Right renal cortex interstitium (tissue), 3 donors: Measurements from ENCODE around the gene CFAP157. TPM values are rescaled to one million over a fixed set of nuclear protein-coding genes. Genes with fewer than 3 reads are reported as not detected.

ENCODE experiments used
- DNase-seq, 3 donors: peaks; one replicate each; pipeline ENCODE4 v3.0.0-alpha.2; 2013; ENCODE audit warnings: low read depth in 3 of 3, low spot score in 2 of 3
- polyA plus RNA-seq, 3 donors: library from polyadenylated mRNA; unstranded; fragments of 120-200 nt; gene quantifications; one replicate each; pipeline ENCODE4 v1.2.1, GENCODE V29; 2013; ENCODE audit not compliant: insufficient read length in 3 of 3

The CFAP157 gene
- polyA plus RNA-seq, 3 donors: 2.7 to 3.3 (median 2.9) TPM

GRCh38 chr9:127692071-127692470 lies 14.7 kb upstream of the CFAP157 start:
- DNase-seq: no peak

DNA sequence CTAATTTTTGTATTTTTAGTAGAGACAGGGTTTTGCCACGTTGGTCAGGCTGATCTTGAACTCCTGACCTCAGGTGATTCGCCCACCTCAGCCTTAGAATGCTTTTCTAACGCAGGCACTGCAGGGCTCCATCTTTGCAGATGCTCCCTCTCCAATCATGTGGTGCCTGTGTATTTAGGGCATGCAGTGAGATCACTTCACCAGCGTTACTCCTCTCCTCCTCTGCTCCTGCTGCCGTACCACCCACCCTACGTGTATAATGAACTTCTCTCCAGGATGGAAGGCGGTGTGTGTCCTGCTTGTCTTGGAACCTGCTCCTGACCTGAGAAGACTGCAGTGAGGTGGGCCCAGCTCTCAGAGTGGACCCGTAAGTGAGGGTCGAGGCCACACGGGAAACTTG lies 13.6 kb upstream of the CFAP157 start:
- no peak for DNase-seq

- DNase-seq: no peak
Observed at GRCh38 chr9:127693697-127694096, 13.1 kb upstream of the CFAP157 start.

DNA sequence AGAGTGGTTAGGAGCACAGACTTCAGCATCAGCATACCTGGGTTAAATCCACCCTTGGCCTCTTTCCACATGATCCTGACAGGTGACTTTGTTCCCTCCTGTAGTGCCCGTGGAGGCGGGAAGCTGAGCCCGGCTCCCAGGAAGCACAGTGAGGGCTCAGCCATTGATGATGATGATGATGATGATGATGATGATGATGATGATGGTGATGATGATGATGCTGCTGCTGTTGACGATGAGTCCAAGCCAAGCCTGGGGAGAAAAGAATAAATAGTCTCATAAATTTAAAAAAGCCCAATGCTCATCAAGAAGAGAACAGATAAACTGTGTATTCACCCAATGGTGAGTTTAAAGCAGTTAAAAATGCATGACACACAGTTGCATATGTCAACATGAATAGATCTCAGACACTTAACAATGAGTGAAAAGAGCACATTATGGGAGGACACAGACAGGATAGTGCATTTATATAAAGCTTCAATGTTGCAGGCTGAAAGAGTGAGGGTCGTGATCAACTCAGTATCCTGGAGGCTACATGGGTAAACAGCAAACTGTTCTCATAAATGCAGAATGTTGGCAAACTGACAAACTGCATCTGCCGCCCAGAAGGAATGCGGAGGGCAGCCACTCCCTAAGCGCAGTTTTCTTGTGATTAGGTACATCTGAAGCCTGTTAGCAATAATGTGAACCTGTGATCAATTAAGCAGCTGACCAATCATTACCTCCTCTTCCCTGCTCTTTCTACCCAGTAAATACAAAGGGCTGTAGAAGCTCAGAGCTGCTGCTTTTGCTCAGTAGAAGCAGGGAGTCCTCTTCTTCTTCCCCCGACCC lies 11.7 kb upstream of the CFAP157 start:
- no peak for DNase-seq

- no peak for DNase-seq
Observed at GRCh38 chr9:127697575-127697974, 9.2 kb upstream of the CFAP157 start.

DNA sequence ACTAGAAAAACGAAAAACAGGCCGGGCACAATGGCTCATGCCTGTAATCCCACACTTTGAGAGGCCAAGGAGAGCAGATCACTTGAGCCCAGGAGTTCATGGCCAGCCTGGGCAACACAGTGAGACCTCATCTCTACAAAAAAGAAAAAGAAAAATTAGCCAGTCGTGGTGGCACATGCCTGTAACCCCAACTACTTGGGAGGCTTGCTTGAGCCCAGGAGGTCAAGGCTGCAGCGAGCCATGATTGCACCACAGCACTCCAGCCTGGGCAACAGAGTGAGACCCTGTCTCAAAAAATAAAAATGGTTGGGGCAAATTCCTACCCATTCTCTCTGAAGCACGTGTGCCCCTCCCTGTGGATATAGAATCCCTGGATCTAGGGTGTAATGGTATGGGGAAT lies 8.4 kb upstream of the CFAP157 start:
- DNase-seq: no peak

DNA sequence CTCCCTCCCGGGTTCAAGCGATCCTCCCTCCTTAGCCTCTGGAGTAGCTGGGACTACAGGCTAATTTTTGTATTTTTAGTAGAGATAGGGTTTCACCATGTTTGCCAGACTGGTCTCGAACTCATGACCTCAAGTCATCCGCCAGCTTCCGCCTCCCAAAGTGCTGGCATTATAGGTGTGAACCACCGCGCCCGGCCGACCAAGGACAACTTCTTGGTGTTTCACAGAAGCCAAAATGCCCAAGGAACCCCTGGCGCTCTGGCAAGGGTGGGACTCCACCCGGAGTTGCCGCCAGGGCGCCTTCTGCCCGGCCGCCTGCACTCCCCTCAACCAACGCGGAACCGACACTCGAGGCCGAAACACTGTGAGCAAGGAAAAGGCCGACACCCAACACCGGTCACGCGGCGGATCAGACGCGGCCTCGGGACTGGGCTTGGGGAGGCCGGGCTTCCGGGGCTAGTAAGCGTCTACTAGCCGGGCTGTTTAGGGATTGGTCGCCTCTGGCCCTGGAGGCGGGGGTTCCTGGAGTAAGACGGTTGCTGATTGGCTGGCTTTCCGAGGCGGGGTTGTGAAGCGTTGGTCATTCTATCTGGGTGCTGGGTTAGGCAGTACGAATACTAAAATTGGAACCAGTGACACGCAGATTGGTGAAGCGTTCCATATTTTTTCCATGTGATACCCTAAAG lies 7.7 kb upstream of the CFAP157 start:
- peak; percentile 86 to 92 (median 89) for DNase-seq

DNA sequence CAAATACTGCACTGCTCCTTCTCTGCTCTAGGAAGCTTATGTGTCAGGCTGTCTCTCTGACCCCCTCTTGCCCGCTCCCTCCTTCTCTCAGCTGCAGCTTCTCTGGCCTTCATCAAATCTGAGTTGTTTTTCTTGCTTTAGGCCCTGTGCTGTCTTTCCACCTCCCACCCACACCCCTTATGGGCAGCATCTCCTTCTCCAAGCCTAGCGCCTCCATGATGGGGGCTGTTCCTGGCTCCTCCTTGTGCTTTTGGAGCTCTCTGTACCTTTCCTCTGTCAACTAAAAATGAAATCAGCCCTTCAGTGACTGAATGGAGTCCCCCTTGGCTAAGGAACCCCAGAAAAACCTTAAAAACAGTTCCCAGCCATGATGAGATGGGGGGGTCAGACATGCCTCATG lies 6.6 kb upstream of the CFAP157 start:
- DNase-seq: no peak

DNA sequence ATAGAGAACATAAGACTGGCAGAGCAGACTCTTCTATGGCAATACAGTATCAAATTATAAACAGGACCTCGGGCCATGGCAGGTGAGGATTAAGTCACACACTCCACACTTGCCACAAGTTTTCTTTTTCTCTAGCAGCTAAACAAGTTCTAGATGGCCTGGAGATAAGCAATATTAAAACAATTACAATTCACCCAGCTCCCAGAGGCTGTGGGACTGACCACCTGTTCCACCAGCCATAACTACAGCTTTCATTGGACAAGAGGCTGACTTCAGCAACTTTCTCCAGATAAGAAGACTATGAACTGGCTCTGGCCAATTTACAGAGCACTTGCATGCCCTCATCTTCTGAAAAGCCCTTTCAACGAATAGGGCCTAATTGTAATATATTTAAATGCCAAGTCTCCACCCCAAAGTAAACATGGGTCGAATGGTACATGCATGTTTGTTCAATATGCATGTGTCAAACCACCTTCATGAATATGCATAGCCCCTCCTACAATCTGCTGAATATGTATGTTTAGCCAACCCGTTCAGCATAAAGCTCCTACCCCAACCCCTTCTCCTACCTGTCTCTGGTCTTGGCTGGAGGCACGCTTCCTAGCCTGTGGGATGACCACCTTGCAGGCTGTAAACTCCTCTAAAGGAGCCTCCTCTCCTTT lies 6.1 kb upstream of the CFAP157 start:
- DNase-seq: no peak

- no peak for DNase-seq
Observed at GRCh38 chr9:127703289-127703946, 3.4 kb upstream of the CFAP157 start.

GRCh38 chr9:127705577-127706379 lies 1.0 kb upstream of the CFAP157 start:
- DNase-seq: no peak

DNA sequence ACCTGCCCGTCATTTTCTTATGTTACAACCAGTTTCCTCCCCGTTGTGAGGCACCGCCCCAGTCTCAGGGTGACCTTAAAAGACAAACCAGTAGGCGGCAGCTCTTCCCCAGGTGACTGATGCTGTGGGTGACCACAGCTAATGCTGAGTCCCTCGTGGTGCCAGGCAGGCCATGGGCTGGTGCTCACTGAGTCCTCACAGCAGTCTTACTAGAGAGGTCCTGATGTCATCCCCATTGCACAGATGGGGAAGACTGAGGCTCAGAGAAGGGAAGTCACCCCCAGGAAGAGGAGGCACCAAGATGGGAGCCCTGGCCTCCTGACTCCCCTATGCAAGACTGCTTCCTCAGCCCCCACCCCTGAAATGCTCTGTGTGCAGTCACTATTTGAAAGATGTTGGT lies 978 bp downstream of the CFAP157 start:
- DNase-seq: no peak

DNA sequence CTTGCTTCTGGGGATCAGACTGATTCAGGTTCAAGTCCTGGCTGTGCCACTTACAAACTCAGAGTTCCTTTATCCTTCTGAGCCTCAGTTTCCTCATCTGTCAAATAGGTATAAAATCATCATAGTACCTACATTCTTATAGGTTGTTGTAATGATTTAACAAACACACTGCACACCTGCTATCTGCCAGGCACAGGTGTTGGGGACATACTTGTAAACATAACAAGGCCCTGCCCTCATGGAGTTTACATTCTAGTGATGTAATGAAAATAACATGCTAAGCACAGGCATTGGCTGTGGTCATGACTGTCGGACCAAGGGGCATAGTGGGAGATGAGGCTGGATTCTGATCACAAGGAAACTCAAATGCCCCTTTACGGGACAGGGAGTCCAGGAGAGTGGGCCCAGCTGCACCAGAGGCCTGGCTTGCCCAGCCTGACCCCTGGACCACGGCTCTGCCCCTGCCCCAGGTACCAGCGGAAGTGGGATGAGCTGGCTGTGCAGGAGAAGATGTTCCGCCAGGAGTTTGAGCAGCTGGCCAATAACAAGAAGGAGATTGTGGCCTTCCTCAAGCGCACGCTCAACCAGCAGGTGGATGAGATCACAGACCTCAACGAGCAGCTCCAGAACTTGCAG lies 2.3 kb downstream of the CFAP157 start:
- DNase-seq: no peak

DNA sequence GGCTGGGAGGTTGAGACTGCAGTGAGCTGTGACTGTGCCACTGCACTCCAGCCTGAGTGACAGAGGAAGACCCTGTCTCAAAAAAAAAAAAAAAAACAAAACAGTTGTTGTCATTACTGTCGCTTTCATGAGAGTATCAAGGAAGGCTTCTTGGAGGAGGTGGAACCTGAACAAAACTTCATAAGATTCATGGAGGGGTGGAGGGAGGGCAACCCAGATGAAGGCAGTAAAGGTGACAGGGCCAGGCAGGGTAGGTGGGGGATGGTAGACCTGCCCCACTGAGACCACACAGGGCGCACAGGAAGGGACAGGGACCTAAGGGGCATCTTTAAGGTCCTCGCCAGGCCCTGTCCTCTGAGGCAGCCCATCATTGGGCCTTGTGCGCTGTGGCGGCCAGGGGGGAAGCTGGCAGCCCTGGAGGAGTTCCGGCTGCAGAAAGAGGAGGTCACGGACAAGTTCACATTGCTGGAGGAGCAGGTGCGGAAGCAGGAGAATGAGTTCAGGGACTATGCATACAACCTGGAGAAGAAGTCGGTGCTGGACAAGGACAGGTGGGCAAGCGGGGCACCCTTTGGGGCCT lies 3.5 kb downstream of the CFAP157 start:
- DNase-seq: no peak

DNA sequence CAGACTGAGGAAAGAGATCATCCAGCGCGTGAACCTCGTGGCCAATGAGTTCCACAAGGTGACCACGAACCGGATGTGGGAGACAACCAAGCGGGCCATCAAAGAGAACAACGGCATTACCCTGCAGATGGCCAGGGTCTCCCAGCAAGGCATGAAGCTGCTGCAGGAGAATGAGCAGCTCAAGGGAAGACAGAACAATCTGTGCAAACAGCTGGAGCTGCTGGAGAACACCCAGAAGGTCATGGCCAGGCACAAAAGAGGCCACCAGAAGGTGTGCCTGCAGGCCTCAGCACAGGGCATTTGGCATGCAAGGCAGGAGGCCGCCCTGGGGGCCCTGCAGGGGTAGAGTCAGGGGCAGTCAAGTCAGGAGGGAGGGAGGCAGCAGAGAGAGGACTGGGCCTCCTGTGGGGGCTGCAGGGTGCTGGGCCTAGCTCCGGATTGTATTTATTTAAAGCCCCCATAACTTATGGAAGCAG lies 4.5 kb downstream of the CFAP157 start:
- DNase-seq: no peak

DNA sequence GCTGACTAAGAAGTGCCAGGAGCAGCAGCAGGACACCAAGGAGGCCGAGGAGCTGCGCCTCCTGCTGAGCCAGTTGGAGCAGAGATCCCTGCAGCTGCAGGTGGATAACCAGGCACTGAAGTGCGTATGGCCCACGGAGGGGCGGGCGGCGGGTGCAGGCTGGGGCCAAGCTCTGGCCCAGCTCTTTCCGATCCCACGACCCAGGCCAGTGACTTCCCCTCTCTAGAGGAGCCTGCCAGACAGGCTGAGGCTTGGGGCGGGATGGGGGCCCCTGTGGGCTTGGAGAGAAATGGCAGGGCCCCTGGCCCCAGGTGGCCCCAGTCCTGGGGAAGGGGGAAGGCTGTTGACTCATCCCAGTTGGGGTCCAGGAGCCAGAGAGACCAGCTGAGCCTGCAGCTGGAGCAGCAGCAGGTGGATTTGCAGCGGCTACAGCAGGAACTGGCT lies 5.1 kb downstream of the CFAP157 start:
- no peak for DNase-seq

DNA sequence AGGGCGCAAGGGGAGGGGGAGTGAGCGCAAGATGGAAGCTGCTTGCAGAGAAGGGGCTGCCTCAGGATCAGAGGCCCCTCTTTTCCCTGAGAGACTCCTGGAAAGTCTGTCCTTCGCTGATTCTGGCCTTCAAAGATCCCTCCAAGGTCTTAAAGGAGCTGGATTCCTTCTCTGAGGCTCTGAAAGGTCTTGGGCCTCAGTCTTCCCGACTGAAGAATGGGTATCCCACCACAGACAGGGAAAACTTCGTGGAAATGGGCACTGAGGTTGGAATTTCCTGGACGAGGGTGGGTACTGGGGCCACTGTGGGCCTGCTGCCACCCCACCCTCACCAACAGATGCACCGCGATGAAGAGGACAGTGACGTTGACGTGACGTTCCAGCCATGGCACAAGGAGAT lies 5.6 kb downstream of the CFAP157 start:
- no peak for DNase-seq

DNA sequence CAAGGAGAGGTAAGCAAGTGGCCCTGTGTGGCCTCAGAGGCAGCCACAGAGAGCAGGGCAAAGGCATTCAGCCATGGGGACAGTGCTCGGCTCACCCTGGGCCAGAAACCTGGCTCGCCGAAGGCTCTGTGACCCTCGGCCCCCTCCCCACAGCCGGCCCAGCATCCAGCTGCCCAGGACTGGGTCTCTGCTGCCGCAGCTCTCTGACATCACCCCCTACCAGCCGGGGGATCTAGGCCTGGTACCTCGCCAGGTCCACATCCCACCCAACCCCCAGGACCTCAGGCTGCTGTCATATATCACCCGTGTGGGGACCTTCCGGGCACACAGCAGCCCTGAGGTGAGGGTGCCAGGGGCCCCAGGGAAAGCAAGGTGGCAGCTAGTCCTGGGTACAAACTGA lies 6.1 kb downstream of the CFAP157 start:
- no peak for DNase-seq

GRCh38 chr9:127714020-127714750 lies 7.4 kb downstream of the CFAP157 start:
- DNase-seq: no peak
